Measurements from ENCODE around the gene FARP1.
A peak's percentile ranks its signal among the peaks of the same experiment; 100 is the strongest.

FARP1 gene

GRCh38 chr13:98397221-98397620 is 254.3 kb downstream of the FARP1 start:
- no peak for DNase-seq (ENCODE audit: low read depth)
- TF ChIP-seq CTCF (conservative IDR thresholded peaks at IDR 0.05; ENCODE audit: low read depth, low read length): peak; percentile 44
- H3K4me3 ChIP-seq (ENCODE audit: low read length): no peak overlapping the region

GRCh38 chr13:98397861-98398260 is 255.0 kb downstream of the FARP1 start:
- no peak for TF ChIP-seq CTCF (conservative IDR thresholded peaks at IDR 0.05; ENCODE audit: low read depth, low read length)
- DNase-seq (ENCODE audit: low read depth): no peak
- no peak overlapping the region for H3K4me3 ChIP-seq (ENCODE audit: low read length)

- no peak for TF ChIP-seq CTCF (conservative IDR thresholded peaks at IDR 0.05; ENCODE audit: low read depth, low read length)
- no peak for DNase-seq (ENCODE audit: low read depth)
- no peak overlapping the region for H3K4me3 ChIP-seq (ENCODE audit: low read length)
Observed at GRCh38 chr13:98398581-98398980, 255.7 kb downstream of the FARP1 start.

- no peak for TF ChIP-seq CTCF (conservative IDR thresholded peaks at IDR 0.05; ENCODE audit: low read depth, low read length)
- no peak for DNase-seq (ENCODE audit: low read depth)
- H3K4me3 ChIP-seq (ENCODE audit: low read length): no peak overlapping the region
Observed at GRCh38 chr13:98399756-98400155, 256.9 kb downstream of the FARP1 start.

GRCh38 chr13:98401934-98402333 is 259.0 kb downstream of the FARP1 start:
- no peak for DNase-seq (ENCODE audit: low read depth)
- no peak for TF ChIP-seq CTCF (conservative IDR thresholded peaks at IDR 0.05; ENCODE audit: low read depth, low read length)
- no peak overlapping the region for H3K4me3 ChIP-seq (ENCODE audit: low read length)

- DNase-seq (ENCODE audit: low read depth): no peak
- no peak overlapping the region for H3K4me3 ChIP-seq (ENCODE audit: low read length)
- TF ChIP-seq CTCF (conservative IDR thresholded peaks at IDR 0.05; ENCODE audit: low read depth, low read length): no peak
Observed at GRCh38 chr13:98403076-98403475, 260.2 kb downstream of the FARP1 start.

GRCh38 chr13:98405107-98405571 is 262.2 kb downstream of the FARP1 start:
- no peak for DNase-seq (ENCODE audit: low read depth)
- TF ChIP-seq CTCF (conservative IDR thresholded peaks at IDR 0.05; ENCODE audit: low read depth, low read length): peak; percentile 4
- no peak overlapping the region for H3K4me3 ChIP-seq (ENCODE audit: low read length)

All from retinal pigment epithelial cell (primary cell).